A549 treated with CORT108297 at 1 μM for 4 hours (cell line): Measurements from ENCODE around the gene TMPRSS13. TPM values are rescaled to one million over a fixed set of nuclear protein-coding genes. Genes with fewer than 3 reads are reported as not detected.

Experiments
- total RNA-seq: library from RNA; stranded (reverse); fragments of 200-300 nt; extraction: Qiagen RNA extraction; gene quantifications from 5 replicates; pipeline ENCODE4 v1.2.3, GENCODE V29; 2022

TMPRSS13 gene
- total RNA-seq = not detected in 5 replicates

DNA sequence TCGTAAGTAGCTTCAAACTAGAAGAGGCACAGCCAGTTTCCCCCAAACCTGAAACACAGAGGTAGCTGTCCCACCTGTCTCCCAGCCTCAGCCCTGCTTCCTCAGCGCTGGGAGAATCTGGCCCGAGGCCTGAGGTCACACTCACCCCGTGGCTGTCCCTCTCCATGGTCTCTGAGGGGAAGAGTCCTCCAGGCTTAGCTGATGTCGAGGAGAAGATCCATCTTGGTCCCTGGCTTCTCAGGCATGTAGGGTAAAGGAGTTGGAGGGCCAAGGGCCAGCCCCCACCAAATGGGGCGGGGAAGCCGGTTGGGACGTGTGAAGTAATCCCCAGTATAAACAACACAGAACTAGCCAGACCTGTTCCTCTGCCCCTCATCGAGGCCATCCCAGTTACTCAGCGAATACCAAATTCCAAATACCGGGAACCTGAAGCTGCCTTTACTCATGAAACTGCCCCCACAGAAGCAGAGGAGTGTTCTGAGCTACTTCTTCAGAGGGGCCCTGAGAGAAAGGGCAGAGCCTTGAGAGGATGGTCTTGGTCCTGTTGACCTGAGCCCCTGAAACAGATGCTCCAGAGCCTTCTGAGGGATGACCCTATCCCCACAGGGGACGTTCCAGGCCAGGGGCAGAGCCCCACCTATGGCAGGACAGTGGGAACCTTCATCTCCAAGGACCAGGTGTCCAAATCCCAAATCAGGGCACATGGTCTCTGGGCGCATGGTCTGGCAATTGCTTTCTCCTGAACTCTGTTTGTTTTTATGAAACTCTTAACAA lies at the start of gene TMPRSS13:
TMPRSS13 (minus strand) TSS at position 261 of the 774 bp plus-strand sequence; CDS start at position 166, 95 bp downstream.

DNA sequence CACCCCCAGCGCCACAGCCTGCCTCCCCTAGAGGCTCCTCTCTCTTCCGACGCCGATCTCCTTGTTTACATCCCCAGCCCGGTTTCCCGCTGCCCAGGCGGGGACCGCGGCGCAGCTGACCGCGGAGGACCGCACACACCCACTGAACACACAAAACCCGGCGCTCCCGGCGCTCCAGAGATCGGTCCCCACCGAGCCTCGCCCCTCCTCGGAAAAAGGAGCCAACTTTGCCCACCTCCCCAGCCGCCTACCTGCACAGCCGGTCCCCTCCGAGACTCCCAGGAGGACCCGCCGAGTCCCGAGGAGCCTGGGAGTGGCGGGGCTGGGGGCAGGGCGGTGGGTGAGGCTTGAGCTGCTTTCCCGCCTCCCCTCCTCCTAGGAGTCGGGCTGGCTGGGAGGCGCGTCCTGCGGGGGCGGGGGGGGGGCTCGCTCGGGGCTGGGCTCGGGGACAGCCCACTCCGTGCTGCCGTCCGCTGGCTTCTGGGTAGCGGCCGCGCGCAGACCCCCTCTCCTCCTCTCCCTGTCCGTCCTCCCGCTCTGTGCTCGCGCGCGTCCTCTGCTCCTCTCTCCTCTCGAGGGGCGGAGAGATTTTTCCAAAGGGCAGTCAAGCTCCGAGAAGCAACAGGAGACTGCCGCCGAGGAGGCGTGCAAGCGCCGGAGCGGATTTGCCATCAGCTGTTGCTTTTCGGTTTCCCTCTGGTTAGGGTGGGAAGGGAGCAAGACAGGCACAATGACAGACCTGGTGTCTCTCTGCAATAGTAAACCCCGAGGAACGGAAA lies 52.7 kb downstream of the TMPRSS13 start, which contains the start of gene FXYD6:
FXYD6 (minus strand) TSS at position 318 of the 779 bp plus-strand sequence. CDS start 33,882 bp downstream, outside the sequence.

Other genes with a start within 250 kb of the TMPRSS13 start
- 0.12 to 0.39 TPM (median 0.20 TPM) in 5 replicates for gene DSCAML1, start 132.2 kb downstream of the TMPRSS13 start, total RNA-seq
- 14.8 to 23.6 TPM (median 18.3 TPM) in 5 replicates for gene FXYD2, start 104.7 kb downstream of the TMPRSS13 start, total RNA-seq
- 0.20 to 0.52 TPM (median 0.29 TPM) in 5 replicates for gene FXYD6, start 52.7 kb downstream of the TMPRSS13 start, total RNA-seq
- gene IL10RA, start 57.0 kb upstream of the TMPRSS13 start, total RNA-seq = 0.02 to 0.21 TPM (median 0.07 TPM) in 4 of 5 replicates, not detected in the other
- not detected in 5 replicates for gene TMPRSS4, start 147.7 kb upstream of the TMPRSS13 start, total RNA-seq
- not detected in 5 replicates for gene SMIM35, start 157.6 kb upstream of the TMPRSS13 start, total RNA-seq
- 0.03 to 0.08 TPM (median 0.07 TPM) in 5 replicates for gene SCN4B, start 223.4 kb upstream of the TMPRSS13 start, total RNA-seq
- gene SCN2B, start 247.2 kb upstream of the TMPRSS13 start, total RNA-seq = not detected in 5 replicates